Pancreas (tissue), 10 donors: ENCODE measurements around the gene TMEM91. TPM values are rescaled to one million over a fixed set of nuclear protein-coding genes. Genes with fewer than 3 reads are reported as not detected.
A peak's percentile ranks its signal among the peaks of the same experiment; 100 is the strongest.

ENCODE experiments used
- ATAC-seq, 4 donors: fragments of 200-7000 bp; cut with Tn5 transposase; one replicate each; pipeline versions ENCODE4 v1.8.0 to v1.9.1; 2020; ENCODE audit warnings: mild to moderate bottlenecking in 4 of 4, moderate library complexity in 4 of 4
- DNase-seq, 6 donors: peaks; one replicate each; pipeline ENCODE4 v3.0.0-alpha.2; 2020
- FAIRE-seq: peaks from 2 replicates; lab custom pipeline; 2012; peaks lifted over from hg19 to GRCh38; lab: Jason Lieb, UNC
- H3K27ac ChIP-seq, 4 donors: fragments of 200-600 bp; sonication (generic); 1 replicate in 3 of 4; 2 replicates in 1 of 4; pipeline versions ENCODE4 v1.5.0 to v1.8.0; 2020
- H3K27me3 ChIP-seq, 4 donors: fragments of 200-600 bp; one replicate each; pipeline ENCODE4 v1.8.0; 2021
- H3K36me3 ChIP-seq, 3 donors: fragments of 200-600 bp; sonication (generic) in 1 of 3; one replicate each; pipeline versions ENCODE4 v1.5.0 to v1.8.0; 2020 to 2021
- H3K4me1 ChIP-seq, 3 donors: fragments of 200-600 bp; one replicate each; pipeline ENCODE4 v1.8.0; 2021
- H3K4me3 ChIP-seq, 4 donors: fragments of 200-600 bp; sonication (generic) in 2 of 4; one replicate each; pipeline versions ENCODE4 v1.5.0 to v1.8.0; 2020 to 2021
- H3K9me3 ChIP-seq, 4 donors: fragments of 200-600 bp; one replicate each; pipeline ENCODE4 v1.8.0; 2021
- CTCF ChIP-seq, 4 donors: fragments of 200-600 bp; sonication (generic) in 3 of 4; IDR thresholded peaks; one replicate each; pipeline versions ENCODE4 v1.5.0 to v1.8.0; 2021; ENCODE audit warnings: antibody characterized with exemption in 4 of 4
- WGBS, 2 donors: extraction: QIAGEN DNeasy Blood & Tissue Kit; methylation state at CpG; one replicate each; pipeline ENCODE4 v1.1.7; 2013; 5-methylcytosine and 5-hydroxymethylcytosine counted together
- intact Hi-C, 3 donors: fragments of 100-400 bp; cut with DNase I; formaldehyde crosslinking; loops; one replicate each; pipeline versions ENCODE4 v1.11.1 to v1.14.2; 2022
- polyA plus RNA-seq, 2 donors: library from polyadenylated mRNA; stranded (reverse); fragments of 200-250 nt; gene quantifications; one replicate each; pipeline ENCODE4 v1.2.3, GENCODE V29; 2013
- total RNA-seq, 6 donors: library from RNA; stranded (reverse); fragmentation: NEBNext Ultra II Directional in 4 of 6; extraction: Animal tissue kit (Norgen Biotek cat#: 25700) in 4 of 6; gene quantifications; one replicate each; pipeline versions ENCODE4 v1.2.1 to v1.2.4, GENCODE V29; 2021 to 2023
- donor health status: healthy with polysubstance abuse.
- donor health status: DM: no; HTN: no; CAD: no; lungs with moderate emphysema.
- donor health status: DM: no; HTN: no; CAD: no.
- donor health status: control.
- donor health status: control.
- donor health status: Bipolar disorder and iron deficiency.
- donor health status: DM: yes; HTN: yes; CAD: no.
- donor health status: DM: no; HTN: no; CAD: no.
- donor health status: DM: no; HTN: no; CAD: no.
- donor health status: DM: yes; HTN: yes; CAD: no.

Gene TMEM91
- total and polyA plus RNA-seq, 8 donors, result 3.8 to 33.0 (median 5.4) TPM

DNA sequence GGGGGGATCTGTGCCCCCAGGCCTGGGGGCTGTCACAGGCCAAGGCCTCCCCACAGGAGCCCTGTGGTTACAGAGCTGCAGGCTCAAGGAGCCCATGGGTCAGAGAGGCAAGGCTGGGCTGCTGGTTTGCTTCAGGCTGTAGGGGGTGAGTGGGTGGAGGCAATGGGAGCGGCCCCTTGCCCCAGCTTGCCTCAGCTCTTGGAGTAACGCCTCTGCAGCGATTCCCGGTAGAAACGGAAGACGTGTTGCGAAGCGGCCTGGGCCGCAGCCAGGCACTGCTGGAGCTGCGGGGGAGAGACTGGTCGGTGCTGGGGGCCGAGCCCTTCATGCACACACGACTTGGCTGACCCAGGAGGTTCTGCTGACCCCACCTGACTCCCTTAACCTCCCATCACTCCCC, 10.1 kb downstream of the TMEM91 start:
- FAIRE-seq, result no peak
- Histone ChIP-seq H3K36me3 (peaks cover 0 to 29% (median 11%) of the 10 kb centered on the region in 3 donors), H3K4me1 (no peaks in the 10 kb centered on the region)

DNA sequence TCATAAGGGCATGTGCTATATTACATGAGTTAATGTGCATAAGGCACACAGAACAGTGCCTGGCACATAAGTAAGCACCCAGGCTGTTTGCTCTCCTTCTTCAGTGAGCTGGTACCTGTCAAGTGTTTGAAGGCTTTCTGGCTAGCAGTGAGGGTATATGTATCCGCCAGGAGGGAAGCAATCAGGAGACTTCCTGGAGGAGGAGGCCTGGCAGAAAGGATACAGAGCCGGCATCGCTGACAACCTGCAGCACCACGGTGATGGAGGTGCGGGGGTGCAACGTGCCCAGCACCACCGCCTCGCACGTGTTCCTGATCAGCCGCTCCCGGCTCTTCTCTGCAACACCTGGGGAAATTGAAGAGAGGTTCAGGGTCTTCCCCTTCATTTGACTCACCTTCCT, 15.3 kb downstream of the TMEM91 start:
- Histone ChIP-seq H3K36me3 (peaks cover 0 to 36% (median 8%) of the 10 kb centered on the region in 3 donors), H3K9me3 (no peaks in the 10 kb centered on the region), H3K27me3 (no peaks in the 10 kb centered on the region), H3K4me1 (peaks cover 0 to 9% (median 7%) of the 10 kb centered on the region in 3 donors), H3K4me3 (no peak overlapping the region), H3K27ac (no peak overlapping the region)
- DNase-seq (no peak), FAIRE-seq (no peak), ATAC-seq (no peak)
- WGBS, 2 donors, result 88 to 93% methylated on average over 11 of the region's 11 CpGs
- intact Hi-C loops, result no loop called here
- no peak for TF ChIP-seq CTCF (IDR thresholded peaks at IDR 0.05)

More for the DNA sequence above, 10.1 kb downstream of the TMEM91 start:
- Histone ChIP-seq H3K9me3 (no peaks in the 10 kb centered on the region), H3K27ac (no peak overlapping the region), H3K27me3 (no peaks in the 10 kb centered on the region), H3K4me3 (no peak overlapping the region)
- DNase-seq, result no peak
- 86 to 93% methylated on average over 13 of the region's 13 CpGs for WGBS, 2 donors
- intact Hi-C loops, result no loop called here
- no peak for TF ChIP-seq CTCF (IDR thresholded peaks at IDR 0.05)
- peak in 2 of 4 donors; percentile 19 to 47 for ATAC-seq

DNA sequence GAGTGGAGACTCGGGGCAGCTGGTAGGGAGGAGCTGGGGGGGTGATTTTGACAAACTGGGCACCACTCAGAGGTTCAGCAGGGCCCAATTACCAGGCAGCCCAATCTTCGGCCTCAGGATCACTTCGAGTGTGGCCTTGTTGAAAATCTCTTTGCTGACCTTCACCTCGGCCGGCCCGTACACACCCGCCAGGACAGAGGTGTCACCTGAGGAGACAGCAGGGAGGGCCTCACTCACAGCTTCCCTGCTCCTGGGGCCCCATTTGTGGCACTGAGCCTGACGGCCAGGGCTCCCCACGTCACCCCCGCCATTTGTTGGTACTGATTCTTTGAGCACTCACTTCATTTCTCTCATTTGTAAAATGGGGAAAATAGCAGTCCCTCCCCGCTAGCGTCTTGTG, 16.4 kb downstream of the TMEM91 start:
- Histone ChIP-seq H3K27ac (no peak overlapping the region), H3K27me3 (no peaks in the 10 kb centered on the region), H3K9me3 (no peaks in the 10 kb centered on the region), H3K4me3 (no peak overlapping the region), H3K36me3 (peaks cover 0 to 36% (median 8%) of the 10 kb centered on the region in 3 donors), H3K4me1 (peaks cover 0 to 9% (median 7%) of the 10 kb centered on the region in 3 donors)
- TF ChIP-seq CTCF (IDR thresholded peaks at IDR 0.05), result no peak
- ATAC-seq (no peak), DNase-seq (no peak), FAIRE-seq (no peak)
- intact Hi-C loops, result no loop called here
- WGBS, 2 donors, result 59 to 66% methylated on average over 11 to 12 of the region's 12 CpGs

- no peak for ATAC-seq
- intact Hi-C loops, result no loop called here
Measured at GRCh38 chr19:41395355-41395754, 19.0 kb downstream of the TMEM91 start.

More at GRCh38 chr19:41395355-41395754, 19.0 kb downstream of the TMEM91 start:
- WGBS, 2 donors, result 69 to 80% methylated on average over 6 of the region's 6 CpGs
- Histone ChIP-seq H3K4me3 (peak overlapping the region in 1 of 4 donors; percentile 87), H3K36me3 (peaks cover 0 to 18% (median 6%) of the 10 kb centered on the region in 3 donors), H3K4me1 (peaks cover 0 to 16% (median 9%) of the 10 kb centered on the region in 3 donors), H3K27me3 (no peaks in the 10 kb centered on the region), H3K27ac (no peak overlapping the region), H3K9me3 (no peaks in the 10 kb centered on the region)
- FAIRE-seq, result no peak
- DNase-seq, result no peak
- TF ChIP-seq CTCF (IDR thresholded peaks at IDR 0.05), result no peak
